ENCODE measurements around the gene CMTM2. TPM values are rescaled to one million over a fixed set of nuclear protein-coding genes. Genes with fewer than 3 reads are reported as not detected.

Gene CMTM2
- polyA plus RNA-seq, 1 donor from 2014 or later: 0.25 TPM

GRCh38 chr16:66588981-66589713 lies 9.9 kb downstream of the CMTM2 start:
- no peak overlapping the region for H2AFZ ChIP-seq (ENCODE audit: low read depth, low read length)
- H3K27ac ChIP-seq (ENCODE audit: low read length): no peak overlapping the region
- no peaks in the 10 kb centered on the region for H3K36me3 ChIP-seq (ENCODE audit: insufficient read depth, low read length)
- no peaks in the 10 kb centered on the region for H3K9me2 ChIP-seq (ENCODE audit: insufficient read depth, low read length)
- no peak overlapping the region for H3K4me2 ChIP-seq (ENCODE audit: low read length)
- TF ChIP-seq REST (IDR thresholded peaks at IDR 0.05; ENCODE audit: borderline replicate concordance) (no peak), MXI1 (conservative IDR thresholded peaks at IDR 0.05; ENCODE audit: poor library complexity, severe bottlenecking) (no peak), EZH2 (IDR thresholded peaks at IDR 0.05; ENCODE audit: borderline replicate concordance, insufficient read depth, low read length, poor library complexity, severe bottlenecking) (no peak), SMC3 (conservative IDR thresholded peaks at IDR 0.05; ENCODE audit: poor library complexity) (no peak), CTCF (IDR thresholded peaks at IDR 0.05; ENCODE audit: poor library complexity, severe bottlenecking) (no peak), TAF1 (IDR thresholded peaks at IDR 0.05; ENCODE audit: low read depth) (no peak), RAD21 (conservative IDR thresholded peaks at IDR 0.05) (no peak), POLR2AphosphoS5 (IDR thresholded peaks at IDR 0.05) (no peak), EP300 (conservative IDR thresholded peaks at IDR 0.05; ENCODE audit: poor library complexity, severe bottlenecking) (no peak)
- no peak overlapping the region for H3K9ac ChIP-seq (ENCODE audit: low read length)
- no peaks in the 10 kb centered on the region for H3K9me3 ChIP-seq (ENCODE audit: low read length)
- H4K20me1 ChIP-seq (ENCODE audit: insufficient read depth): no peaks in the 10 kb centered on the region
- H3K27me3 ChIP-seq (ENCODE audit: insufficient read depth, low read depth, low read length): no peaks in the 10 kb centered on the region
- no peaks in the 10 kb centered on the region for H3K79me2 ChIP-seq (replicated peaks; ENCODE audit: insufficient read depth, low read length)
- no peaks in the 10 kb centered on the region for H3F3A ChIP-seq (ENCODE audit: insufficient read depth, low read length, poor library complexity, severe bottlenecking)
- H3K4me3 ChIP-seq (ENCODE audit: low read length): no peak overlapping the region

GRCh38 chr16:66590322-66590721 lies 11.1 kb downstream of the CMTM2 start:
- Histone ChIP-seq H3K9me3 (ENCODE audit: low read length) (no peaks in the 10 kb centered on the region), H3K27me3 (ENCODE audit: insufficient read depth, low read depth, low read length) (no peaks in the 10 kb centered on the region), H3K36me3 (ENCODE audit: insufficient read depth, low read length) (no peaks in the 10 kb centered on the region), H3K9me2 (ENCODE audit: insufficient read depth, low read length) (no peaks in the 10 kb centered on the region), H3K27ac (ENCODE audit: low read length) (no peak overlapping the region), H3K79me2 (replicated peaks; ENCODE audit: insufficient read depth, low read length) (no peaks in the 10 kb centered on the region), H3K4me3 (ENCODE audit: low read length) (no peak overlapping the region), H4K20me1 (ENCODE audit: insufficient read depth) (no peaks in the 10 kb centered on the region), H3K4me2 (ENCODE audit: low read length) (no peak overlapping the region), H3K9ac (ENCODE audit: low read length) (no peak overlapping the region), H3F3A (ENCODE audit: insufficient read depth, low read length, poor library complexity, severe bottlenecking) (no peaks in the 10 kb centered on the region), H2AFZ (ENCODE audit: low read depth, low read length) (no peak overlapping the region)
- TF ChIP-seq SMC3 (conservative IDR thresholded peaks at IDR 0.05; ENCODE audit: poor library complexity) (no peak), EP300 (conservative IDR thresholded peaks at IDR 0.05; ENCODE audit: poor library complexity, severe bottlenecking) (no peak), RAD21 (conservative IDR thresholded peaks at IDR 0.05) (no peak), POLR2AphosphoS5 (IDR thresholded peaks at IDR 0.05) (no peak), CTCF (IDR thresholded peaks at IDR 0.05; ENCODE audit: poor library complexity, severe bottlenecking) (no peak), MXI1 (conservative IDR thresholded peaks at IDR 0.05; ENCODE audit: poor library complexity, severe bottlenecking) (no peak), TAF1 (IDR thresholded peaks at IDR 0.05; ENCODE audit: low read depth) (no peak), EZH2 (IDR thresholded peaks at IDR 0.05; ENCODE audit: borderline replicate concordance, insufficient read depth, low read length, poor library complexity, severe bottlenecking) (no peak), REST (IDR thresholded peaks at IDR 0.05; ENCODE audit: borderline replicate concordance) (no peak)
